ENCODE results near the gene TAS1R1. TPM values are rescaled to one million over a fixed set of nuclear protein-coding genes. Genes with fewer than 3 reads are reported as not detected.

TAS1R1 gene
- not detected in 3 replicates for total RNA-seq
- long read RNA-seq = 0 reads

DNA sequence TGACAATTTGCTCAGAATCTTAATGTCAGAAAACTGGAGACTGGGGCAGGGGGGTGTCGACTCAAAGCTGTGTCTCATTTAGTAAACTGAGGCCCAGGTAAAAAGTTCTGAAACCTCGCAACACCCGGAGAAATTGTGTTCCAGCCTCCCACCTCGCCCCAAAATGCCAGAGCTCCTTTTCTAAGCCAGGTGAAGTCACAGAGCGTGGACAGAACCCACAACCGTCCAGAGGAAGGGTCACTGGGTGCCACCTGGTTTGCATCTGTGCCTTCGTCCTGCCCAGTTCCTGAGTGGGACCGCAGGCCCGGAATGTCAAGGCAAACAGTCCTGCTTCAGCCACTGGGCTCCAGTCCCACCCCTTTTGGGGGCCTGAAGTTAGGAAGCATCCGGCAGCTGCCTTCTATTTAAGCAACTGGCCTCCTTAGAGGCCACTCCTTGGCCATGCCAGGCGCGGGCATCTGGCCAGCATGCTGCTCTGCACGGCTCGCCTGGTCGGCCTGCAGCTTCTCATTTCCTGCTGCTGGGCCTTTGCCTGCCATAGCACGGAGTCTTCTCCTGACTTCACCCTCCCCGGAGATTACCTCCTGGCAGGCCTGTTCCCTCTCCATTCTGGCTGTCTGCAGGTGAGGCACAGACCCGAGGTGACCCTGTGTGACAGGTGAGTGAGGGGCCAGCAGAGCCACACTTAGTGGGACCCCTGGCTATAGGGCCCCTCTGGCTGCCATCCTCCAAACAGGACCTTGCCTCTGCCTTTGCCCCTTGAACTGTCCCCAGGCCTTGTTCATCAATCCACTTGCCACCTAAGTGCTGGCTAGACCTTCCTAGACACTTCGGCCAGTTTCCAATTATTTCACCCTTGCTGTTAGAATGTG is at the start of gene TAS1R1:
Gene TAS1R1 (plus strand): TSS at position 401 of the 872 bp plus-strand sequence. CDS start 67 bp downstream, at position 468.
- Mint-ChIP-seq H3K27me3 (ENCODE audit: low read depth) (no peaks in the 10 kb centered on the region), H3K4me3 (ENCODE audit: unreplicated experiment) (peak within 1 kb of the TSS; percentile 81), H3K27ac (ENCODE audit: unreplicated experiment) (no peak within 1 kb of the TSS), H3K36me3 (ENCODE audit: low read depth) (peaks cover 2% of the 10 kb centered on the region), H3K9me3 (ENCODE audit: low read depth) (no peaks in the 10 kb centered on the region), H3K4me1 (ENCODE audit: low read depth) (peaks cover 17% of the 10 kb centered on the region)
- no peak for DNase-seq (ENCODE audit: low spot score)
- TF ChIP-seq, protein P1, sequence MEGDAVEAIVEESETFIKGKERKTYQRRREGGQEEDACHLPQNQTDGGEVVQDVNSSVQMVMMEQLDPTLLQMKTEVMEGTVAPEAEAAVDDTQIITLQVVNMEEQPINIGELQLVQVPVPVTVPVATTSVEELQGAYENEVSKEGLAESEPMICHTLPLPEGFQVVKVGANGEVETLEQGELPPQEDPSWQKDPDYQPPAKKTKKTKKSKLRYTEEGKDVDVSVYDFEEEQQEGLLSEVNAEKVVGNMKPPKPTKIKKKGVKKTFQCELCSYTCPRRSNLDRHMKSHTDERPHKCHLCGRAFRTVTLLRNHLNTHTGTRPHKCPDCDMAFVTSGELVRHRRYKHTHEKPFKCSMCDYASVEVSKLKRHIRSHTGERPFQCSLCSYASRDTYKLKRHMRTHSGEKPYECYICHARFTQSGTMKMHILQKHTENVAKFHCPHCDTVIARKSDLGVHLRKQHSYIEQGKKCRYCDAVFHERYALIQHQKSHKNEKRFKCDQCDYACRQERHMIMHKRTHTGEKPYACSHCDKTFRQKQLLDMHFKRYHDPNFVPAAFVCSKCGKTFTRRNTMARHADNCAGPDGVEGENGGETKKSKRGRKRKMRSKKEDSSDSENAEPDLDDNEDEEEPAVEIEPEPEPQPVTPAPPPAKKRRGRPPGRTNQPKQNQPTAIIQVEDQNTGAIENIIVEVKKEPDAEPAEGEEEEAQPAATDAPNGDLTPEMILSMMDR (IDR thresholded peaks at IDR 0.05) = no peak

DNA sequence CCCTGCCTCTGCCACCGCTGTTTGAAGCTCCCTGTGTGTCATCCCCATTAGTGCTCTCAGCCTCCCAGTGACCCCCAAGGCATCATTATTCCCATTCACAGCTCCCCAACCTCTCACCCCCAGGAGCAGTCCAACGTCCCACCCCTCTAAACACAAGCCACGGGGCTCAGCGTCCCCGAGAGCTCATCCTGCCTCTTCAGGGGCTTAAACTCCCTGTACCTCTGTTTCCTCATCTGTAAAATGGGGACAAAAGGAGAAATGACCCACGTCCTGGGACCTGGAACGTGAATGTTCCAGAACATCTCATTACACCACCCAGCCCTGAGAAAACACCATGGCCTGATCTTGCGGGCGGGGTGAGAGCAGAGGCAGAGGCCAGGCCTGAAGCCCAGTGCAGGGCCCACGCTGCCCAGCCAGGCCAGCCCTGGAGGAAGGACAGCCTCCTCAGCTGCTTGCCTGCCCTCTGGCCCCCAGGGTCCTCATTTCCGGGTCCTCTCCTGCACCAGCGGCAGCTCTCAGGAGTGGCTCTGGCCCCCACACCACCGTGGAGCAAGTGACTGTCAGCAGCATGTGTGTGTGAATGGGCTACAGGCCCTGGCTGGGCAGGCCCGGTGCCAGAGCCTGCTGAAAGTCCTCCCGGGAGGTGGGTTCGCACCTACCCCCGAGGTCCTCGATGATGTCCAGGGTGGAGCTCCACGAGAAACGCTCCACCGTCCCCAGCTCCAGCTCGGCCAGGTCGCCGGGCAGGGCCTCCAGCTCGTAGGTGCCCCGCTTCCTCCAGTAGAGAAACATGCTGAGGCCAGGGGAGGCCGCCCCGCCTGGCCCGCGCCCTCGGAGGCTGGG is 49.5 kb upstream of the TAS1R1 start:
- Mint-ChIP-seq H3K4me3 (ENCODE audit: unreplicated experiment) (no peak overlapping the region), H3K4me1 (ENCODE audit: low read depth) (peaks cover 26% of the 10 kb centered on the region), H3K27ac (ENCODE audit: unreplicated experiment) (no peak overlapping the region), H3K27me3 (ENCODE audit: low read depth) (no peaks in the 10 kb centered on the region), H3K9me3 (ENCODE audit: low read depth) (no peaks in the 10 kb centered on the region), H3K36me3 (ENCODE audit: low read depth) (no peaks in the 10 kb centered on the region)
- TF ChIP-seq, protein P1 (IDR thresholded peaks at IDR 0.05) = no peak
- DNase-seq (ENCODE audit: low spot score) = peak; percentile 84

DNA sequence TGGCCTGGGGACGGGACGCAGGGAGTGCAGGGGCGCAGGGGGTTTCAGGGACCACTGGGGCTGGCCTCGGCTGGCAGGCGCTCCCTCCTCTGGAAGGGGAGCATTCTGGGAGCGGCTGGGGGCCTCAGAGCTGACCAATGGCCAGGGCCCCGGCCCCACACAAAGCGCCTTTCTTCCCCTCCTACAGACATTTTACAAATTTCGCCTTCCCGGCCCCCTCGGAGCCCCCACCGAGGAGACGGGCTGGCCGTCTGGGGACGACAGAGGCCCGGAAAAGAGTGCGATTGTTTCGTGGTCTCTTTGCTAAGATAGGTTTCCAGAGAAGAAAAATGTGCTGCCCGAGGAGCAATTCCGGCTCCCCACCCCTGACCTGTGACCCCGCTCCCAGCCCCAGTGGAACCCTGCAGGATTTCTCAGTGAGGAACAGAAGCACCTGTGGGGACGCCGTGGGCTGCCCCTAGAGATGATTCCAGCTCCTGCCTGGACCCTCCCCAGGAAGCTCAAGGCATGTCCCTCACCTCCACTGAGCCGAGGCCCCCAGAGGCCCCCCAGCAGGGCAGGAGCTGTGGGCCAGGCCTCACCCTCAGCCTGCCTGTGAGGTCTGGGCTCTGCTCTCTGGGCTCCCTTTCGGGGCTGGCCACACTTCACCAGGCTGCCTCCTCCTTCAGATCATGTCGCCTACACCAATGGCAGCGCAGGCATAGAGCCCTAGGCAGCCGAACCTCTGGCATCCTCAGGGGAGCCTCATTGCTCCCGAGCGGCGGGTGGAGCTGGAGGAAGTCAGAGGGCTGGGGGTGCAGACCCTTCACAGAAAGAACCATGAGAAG is 48.7 kb upstream of the TAS1R1 start:
- DNase-seq (ENCODE audit: low spot score) = no peak
- TF ChIP-seq, protein P1 (IDR thresholded peaks at IDR 0.05) = no peak
- Mint-ChIP-seq H3K27ac (ENCODE audit: unreplicated experiment) (no peak overlapping the region), H3K9me3 (ENCODE audit: low read depth) (no peaks in the 10 kb centered on the region), H3K27me3 (ENCODE audit: low read depth) (no peaks in the 10 kb centered on the region), H3K4me1 (ENCODE audit: low read depth) (peaks cover 18% of the 10 kb centered on the region), H3K36me3 (ENCODE audit: low read depth) (no peaks in the 10 kb centered on the region), H3K4me3 (ENCODE audit: unreplicated experiment) (no peak overlapping the region)

GRCh38 chr1:6507037-6507428 is 48.1 kb upstream of the TAS1R1 start:
- TF ChIP-seq, protein P1 (IDR thresholded peaks at IDR 0.05) = no peak
- Mint-ChIP-seq H3K36me3 (ENCODE audit: low read depth) (no peaks in the 10 kb centered on the region), H3K4me3 (ENCODE audit: unreplicated experiment) (no peak overlapping the region), H3K9me3 (ENCODE audit: low read depth) (no peaks in the 10 kb centered on the region), H3K27ac (ENCODE audit: unreplicated experiment) (no peak overlapping the region), H3K4me1 (ENCODE audit: low read depth) (peaks cover 15% of the 10 kb centered on the region), H3K27me3 (ENCODE audit: low read depth) (no peaks in the 10 kb centered on the region)
- DNase-seq (ENCODE audit: low spot score) = no peak

All from chondrocyte (in vitro differentiated cells).